CD14-positive monocyte (primary cell): ENCODE measurements around the gene CGB8. TPM values are rescaled to one million over a fixed set of nuclear protein-coding genes. Genes with fewer than 3 reads are reported as not detected.
"Not testable (repeated sequence)": the region's sequence is repeated elsewhere in the genome, so short reads cannot be mapped to it uniquely, and the experiment has no call there.

Experiments used
- DNase-seq, 3 donors: peaks; one replicate each; pipeline ENCODE4 v3.0.0-alpha.2; 2011 to 2022
- H2AFZ ChIP-seq: 2 replicates; pipeline ENCODE4 v1.6.0; 2012; ENCODE audit warnings: mild to moderate bottlenecking, low read depth, low read length, inconsistent platforms; ENCODE audit not compliant: insufficient read depth, poor library complexity, severe bottlenecking
- H3K27ac ChIP-seq, 2 donors: 1 replicate in 1 of 2; 2 replicates in 1 of 2; pipeline ENCODE4 v1.5.1; 2012 to 2013; ENCODE audit warnings: low read length in 2 of 2, control low read depth in 1 of 2, inconsistent platforms in 1 of 2, low read depth in 1 of 2, mild to moderate bottlenecking in 1 of 2
- H3K27me3 ChIP-seq, 2 donors: one replicate each; pipeline versions ENCODE4 v1.6.0 to v1.6.1; 2011 to 2013; ENCODE audit warnings: low read length in 2 of 2; ENCODE audit not compliant: control insufficient read depth in 2 of 2, insufficient read depth in 2 of 2
- H3K36me3 ChIP-seq, 2 donors: replicated peaks in 1 of 2; 1 replicate in 1 of 2; 2 replicates in 1 of 2; pipeline versions ENCODE4 v1.5.1 to v1.6.1; 2012 to 2013; ENCODE audit warnings: low read length in 2 of 2, control low read depth in 1 of 2, inconsistent platforms in 1 of 2, mild to moderate bottlenecking in 1 of 2; ENCODE audit not compliant: insufficient read depth in 2 of 2, control insufficient read depth in 1 of 2
- H3K4me1 ChIP-seq, 2 donors: 1 replicate in 1 of 2; 2 replicates in 1 of 2; pipeline versions ENCODE4 v1.5.1 to v1.6.1; 2012 to 2013; ENCODE audit warnings: low read length in 2 of 2, control low read depth in 1 of 2, inconsistent platforms in 1 of 2, mild to moderate bottlenecking in 1 of 2, moderate library complexity in 1 of 2; ENCODE audit not compliant: insufficient read depth in 2 of 2, control insufficient read depth in 1 of 2
- H3K4me2 ChIP-seq: replicated peaks from 2 replicates; pipeline ENCODE3; 2012; ENCODE audit warnings: low read length, moderate library complexity, mild to moderate bottlenecking; ENCODE audit not compliant: poor library complexity, severe bottlenecking; ENCODE audit errors: extremely low read depth
- H3K4me3 ChIP-seq, 3 experiments: fragments of 200-600 bp in 1 of 3; sonication (generic) in 1 of 3; replicated peaks in 1 of 3; 1 replicate in 2 of 3; 2 replicates in 1 of 3; pipeline ENCODE4 v1.5.1; 2011 to 2013; ENCODE audit warnings: low read length in 3 of 3, mild to moderate bottlenecking in 3 of 3, control low read depth in 2 of 3, low read depth in 2 of 3, inconsistent platforms in 1 of 3, moderate library complexity in 1 of 3
- H3K79me2 ChIP-seq: 2 replicates; pipeline ENCODE4 v1.6.0; 2012; ENCODE audit warnings: mild to moderate bottlenecking, control low read depth, inconsistent platforms, low read length, moderate library complexity; ENCODE audit not compliant: insufficient read depth
- H3K9ac ChIP-seq: 2 replicates; pipeline ENCODE4 v1.6.0; 2017; ENCODE audit warnings: low read length, mild to moderate bottlenecking; ENCODE audit not compliant: insufficient read depth, poor library complexity, severe bottlenecking
- H3K9me3 ChIP-seq, 2 donors: replicated peaks in 1 of 2; 1 replicate in 1 of 2; 2 replicates in 1 of 2; pipeline versions ENCODE4 v1.5.1 to v1.6.1; 2012 to 2013; ENCODE audit warnings: low read length in 2 of 2, control low read depth in 1 of 2; ENCODE audit not compliant: control insufficient read depth in 1 of 2, insufficient read depth in 1 of 2
- H4K20me1 ChIP-seq: 2 replicates; pipeline ENCODE4 v1.6.0; 2012; ENCODE audit warnings: mild to moderate bottlenecking, low read length, control low read depth, moderate library complexity; ENCODE audit not compliant: insufficient read depth
- H3K27ac Mint-ChIP-seq, 7 donors: one replicate each; pipeline ENCODE4 v1.8.0; 2020; ENCODE audit warnings: mild to moderate bottlenecking in 7 of 7, mixed read lengths in 7 of 7, moderate library complexity in 6 of 7, inconsistent platforms in 2 of 7
- H3K27me3 Mint-ChIP-seq, 3 donors: one replicate each; pipeline ENCODE4 v1.8.0; 2021 to 2022; ENCODE audit warnings: low read depth in 3 of 3, mild to moderate bottlenecking in 3 of 3, mixed read lengths in 3 of 3, moderate library complexity in 3 of 3, inconsistent platforms in 1 of 3
- H3K36me3 Mint-ChIP-seq, 2 donors: one replicate each; pipeline ENCODE4 v1.8.0; 2020; ENCODE audit warnings: mixed read lengths in 2 of 2, inconsistent platforms in 1 of 2, mild to moderate bottlenecking in 1 of 2
- H3K4me1 Mint-ChIP-seq: one replicate; pipeline ENCODE4 v1.8.0; 2020; ENCODE audit warnings: mild to moderate bottlenecking, mixed read lengths
- H3K4me3 Mint-ChIP-seq, 2 donors: one replicate each; pipeline ENCODE4 v1.8.0; 2020; ENCODE audit warnings: mild to moderate bottlenecking in 2 of 2, mixed read lengths in 2 of 2, moderate library complexity in 1 of 2
- H3K9me3 Mint-ChIP-seq, 7 donors: one replicate each; pipeline ENCODE4 v1.8.0; 2020 to 2022; ENCODE audit warnings: mixed read lengths in 7 of 7, mild to moderate bottlenecking in 6 of 7, moderate library complexity in 6 of 7, inconsistent platforms in 2 of 7
- CTCF ChIP-seq: fragments of 200-600 bp; IDR thresholded peaks from one replicate; pipeline ENCODE4 v1.8.0; 2022; ENCODE audit warnings: antibody characterized with exemption, mild to moderate bottlenecking
- WGBS: methylation state at CpG from one replicate; pipeline ENCODE4 v1.1.5; 2013; ENCODE audit warnings: missing lambda C conversion rate; ENCODE audit not compliant: insufficient coverage; 5-methylcytosine and 5-hydroxymethylcytosine counted together
- intact Hi-C, 2 donors: fragments of 100-400 bp; cut with micrococcal nuclease; formaldehyde crosslinking; loops; one replicate each; pipeline versions ENCODE4 v1.15.0 to v1.15.1; 2023
- polyA plus RNA-seq, 3 donors: library from polyadenylated mRNA; depleted of rRNA in 1 of 3; unstranded in 2 of 3; stranded (reverse) in 1 of 3; fragments of 300-500 nt in 2 of 3; fragments of >200 nt in 1 of 3; fragmentation: Illumina TruSeq in 2 of 3; gene quantifications; 1 replicate in 2 of 3; 2 replicates in 1 of 3; pipeline ENCODE4 v1.2.3, GENCODE V29; 2012 to 2021

The CGB8 gene
- polyA plus RNA-seq, 3 donors, result not detected

GRCh38 chr19:49031642-49032301, 17.1 kb downstream of the CGB8 start, which contains the start of gene CGB2:
Gene CGB2, plus strand, starts transcription at chr19:49031890. Its CDS starts 206 bp downstream, at chr19:49032096.
- Mint-ChIP-seq H3K4me3 (peak within 1 kb of the TSS in 1 of 2 donors; percentile 69), H3K27me3 (peaks cover 3 to 15% (median 11%) of the 10 kb centered on the region in 3 donors), H3K9me3 (peaks cover 0 to 14% (median 6%) of the 10 kb centered on the region in 7 donors), H3K27ac (peak within 1 kb of the TSS in 1 of 7 donors; percentile 25)
- H3K4me1 ChIP-seq, intact Hi-C loops, H3K9ac ChIP-seq, H2AFZ ChIP-seq, H4K20me1 ChIP-seq, H3K27me3 ChIP-seq, H3K79me2 ChIP-seq, H3K4me1 Mint-ChIP-seq, H3K4me3 ChIP-seq, H3K4me2 ChIP-seq, H3K9me3 ChIP-seq, H3K36me3 ChIP-seq, H3K36me3 Mint-ChIP-seq, H3K27ac ChIP-seq: not testable (repeated sequence)
- peak in 1 of 3 donors; percentile 49 for DNase-seq
- TF ChIP-seq CTCF, result peak; percentile 32
- 64% methylated on average over 4 of the region's 28 CpGs for WGBS

- H3K27me3 ChIP-seq, H3K4me2 ChIP-seq, H3K27ac Mint-ChIP-seq, H3K27ac ChIP-seq, H3K9me3 ChIP-seq, H4K20me1 ChIP-seq, H3K4me3 Mint-ChIP-seq, H3K36me3 ChIP-seq, H3K4me1 ChIP-seq, H3K36me3 Mint-ChIP-seq, H2AFZ ChIP-seq, H3K4me3 ChIP-seq, intact Hi-C loops, H3K79me2 ChIP-seq, H3K9ac ChIP-seq, H3K4me1 Mint-ChIP-seq, DNase-seq: not testable (repeated sequence)
- no CpG with 5 or more reads among the region's 8 CpGs for WGBS
- H3K9me3 Mint-ChIP-seq, result peaks cover 0 to 10% (median 6%) of the 10 kb centered on the region in 7 donors
- peaks cover 4 to 19% (median 5%) of the 10 kb centered on the region in 3 donors for H3K27me3 Mint-ChIP-seq
These were observed 18.6 kb downstream of the CGB8 start for GRCh38 chr19:49030323-49030722.

GRCh38 chr19:49029749-49030148, 19.2 kb downstream of the CGB8 start:
- H3K4me1 Mint-ChIP-seq, H3K36me3 Mint-ChIP-seq, H3K27ac ChIP-seq, H3K9ac ChIP-seq, H3K79me2 ChIP-seq, intact Hi-C loops, H2AFZ ChIP-seq, H3K4me2 ChIP-seq, H3K9me3 ChIP-seq, H3K4me3 ChIP-seq, H3K27me3 ChIP-seq, H4K20me1 ChIP-seq, DNase-seq, H3K4me1 ChIP-seq, H3K36me3 ChIP-seq, H3K4me3 Mint-ChIP-seq: not testable (repeated sequence)
- Mint-ChIP-seq H3K9me3 (peaks cover 0 to 10% (median 6%) of the 10 kb centered on the region in 7 donors), H3K27ac (peak overlapping the region in 1 of 7 donors; percentile 66), H3K27me3 (peaks cover 4 to 19% (median 5%) of the 10 kb centered on the region in 3 donors)
- WGBS, result 88% methylated on average over 3 of the region's 14 CpGs

GRCh38 chr19:49028686-49029085, 20.2 kb downstream of the CGB8 start:
- H2AFZ ChIP-seq, H3K4me3 ChIP-seq, H3K4me3 Mint-ChIP-seq, H3K27ac ChIP-seq, H3K36me3 Mint-ChIP-seq, H4K20me1 ChIP-seq, H3K27me3 ChIP-seq, H3K9me3 ChIP-seq, H3K4me1 ChIP-seq, H3K4me2 ChIP-seq, H3K36me3 ChIP-seq, intact Hi-C loops, H3K4me1 Mint-ChIP-seq, DNase-seq, H3K27ac Mint-ChIP-seq, H3K9ac ChIP-seq, H3K79me2 ChIP-seq: not testable (repeated sequence)
- Mint-ChIP-seq H3K9me3 (peaks cover 0 to 10% (median 6%) of the 10 kb centered on the region in 7 donors), H3K27me3 (peaks cover 4 to 19% (median 5%) of the 10 kb centered on the region in 3 donors)
- WGBS, result 100% methylated on average over 1 of the region's 9 CpGs
